Thoracic aorta (tissue), 2 donors: ENCODE results near the gene TP53I13. TPM values are rescaled to one million over a fixed set of nuclear protein-coding genes. Genes with fewer than 3 reads are reported as not detected.

Experiments
- ATAC-seq: fragments of 150-250 bp; one replicate; pipeline ENCODE4 v1.8.0; 2017; ENCODE audit warnings: low read depth; ENCODE audit not compliant: insufficient number of reproducible peaks, low FRiP score
- DNase-seq: peaks from one replicate; pipeline ENCODE4 v3.0.0-alpha.2; 2020; ENCODE audit warnings: low spot score
- H3K27ac ChIP-seq, 2 donors: fragments of 200-600 bp; sonication (generic); 1 replicate in 1 of 2; 2 replicates in 1 of 2; pipeline ENCODE4 v1.5.1; 2016; ENCODE audit warnings: mild to moderate bottlenecking in 2 of 2, moderate library complexity in 2 of 2
- H3K27me3 ChIP-seq: fragments of 200-600 bp; sonication (generic); replicated peaks from 2 replicates; pipeline ENCODE4 v1.6.0; 2016; ENCODE audit warnings: mild to moderate bottlenecking; ENCODE audit not compliant: insufficient read depth
- H3K36me3 ChIP-seq: fragments of 200-600 bp; sonication (generic); one replicate; pipeline ENCODE4 v1.5.1; 2016
- H3K4me1 ChIP-seq, 2 donors: fragments of 200-600 bp; sonication (generic); 1 replicate in 1 of 2; 2 replicates in 1 of 2; pipeline versions ENCODE4 v1.5.1 to v1.6.0; 2016; ENCODE audit warnings: low read depth in 2 of 2, mild to moderate bottlenecking in 1 of 2; ENCODE audit not compliant: control insufficient read depth in 1 of 2
- H3K4me3 ChIP-seq: fragments of 200-600 bp; sonication (generic); 2 replicates; pipeline ENCODE4 v1.5.1; 2016; ENCODE audit warnings: mild to moderate bottlenecking
- H3K9me3 ChIP-seq: fragments of 200-600 bp; sonication (generic); 2 replicates; pipeline ENCODE4 v1.5.1; 2016
- total RNA-seq, 2 donors: library from RNA; depleted of rRNA; stranded (reverse); fragments of >200 nt; gene quantifications; one replicate each; pipeline versions ENCODE4 v1.1.0 to v1.2.3, GENCODE V29; 2016
- TF ChIP-seq, protein P1 (sequence below): fragments of 200-600 bp; sonication (generic); IDR thresholded peaks from one replicate; pipeline ENCODE4 v1.5.1; 2019; ENCODE audit warnings: antibody characterized with exemption

The TP53I13 gene
- total RNA-seq, 2 donors from 2014 or later: 54.4 to 92.6 TPM

DNA sequence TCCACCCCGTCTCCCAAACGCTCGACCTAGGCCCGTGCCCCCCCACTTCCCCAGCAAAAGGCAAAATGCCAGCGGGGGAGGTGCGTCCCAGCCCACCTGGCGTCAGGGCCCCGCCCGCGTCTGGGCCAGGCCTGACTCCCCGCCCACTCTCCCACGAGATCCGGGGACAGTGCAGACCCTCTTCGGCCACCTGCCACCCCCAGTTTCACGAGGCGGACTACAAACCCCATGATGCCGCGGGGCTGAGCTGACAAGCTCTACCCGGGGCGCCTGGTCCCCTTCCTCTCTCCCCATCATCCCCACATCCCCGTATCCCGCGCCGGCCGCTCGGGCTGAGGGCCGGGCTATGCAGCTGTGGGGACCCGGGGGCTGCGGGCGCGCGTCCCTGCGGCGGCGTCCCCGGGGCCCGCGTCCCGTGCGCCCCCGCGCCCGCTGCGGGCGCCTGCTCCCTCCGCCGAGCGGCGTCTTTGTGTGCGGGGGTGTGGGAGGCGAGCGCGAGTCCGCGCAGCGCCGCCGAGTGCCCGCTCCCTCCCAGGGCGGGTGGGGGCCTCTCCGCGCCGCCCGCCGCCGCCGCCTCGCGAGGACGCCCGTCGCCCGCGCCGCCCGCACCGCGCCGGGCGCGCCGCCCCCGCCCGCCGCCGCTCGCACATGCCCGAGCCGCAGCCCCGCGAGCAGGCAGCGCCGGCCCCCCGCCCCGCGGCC lies 24.5 kb downstream of the TP53I13 start, which contains the start of gene ANKRD13B:
Gene ANKRD13B, plus strand, starts transcription at position 283 of the 702 bp plus-strand sequence. CDS start 490 bp downstream, outside the sequence.
- peak within 1 kb of the TSS; percentile 79 for H3K4me3 ChIP-seq
- peak within 1 kb of the TSS; percentile 67 to 84 for H3K27ac ChIP-seq
- H3K9me3 ChIP-seq: no peaks in the 10 kb centered on the region
- no peaks in the 10 kb centered on the region for H3K27me3 ChIP-seq
- no peak for DNase-seq
- TF ChIP-seq, protein P1, sequence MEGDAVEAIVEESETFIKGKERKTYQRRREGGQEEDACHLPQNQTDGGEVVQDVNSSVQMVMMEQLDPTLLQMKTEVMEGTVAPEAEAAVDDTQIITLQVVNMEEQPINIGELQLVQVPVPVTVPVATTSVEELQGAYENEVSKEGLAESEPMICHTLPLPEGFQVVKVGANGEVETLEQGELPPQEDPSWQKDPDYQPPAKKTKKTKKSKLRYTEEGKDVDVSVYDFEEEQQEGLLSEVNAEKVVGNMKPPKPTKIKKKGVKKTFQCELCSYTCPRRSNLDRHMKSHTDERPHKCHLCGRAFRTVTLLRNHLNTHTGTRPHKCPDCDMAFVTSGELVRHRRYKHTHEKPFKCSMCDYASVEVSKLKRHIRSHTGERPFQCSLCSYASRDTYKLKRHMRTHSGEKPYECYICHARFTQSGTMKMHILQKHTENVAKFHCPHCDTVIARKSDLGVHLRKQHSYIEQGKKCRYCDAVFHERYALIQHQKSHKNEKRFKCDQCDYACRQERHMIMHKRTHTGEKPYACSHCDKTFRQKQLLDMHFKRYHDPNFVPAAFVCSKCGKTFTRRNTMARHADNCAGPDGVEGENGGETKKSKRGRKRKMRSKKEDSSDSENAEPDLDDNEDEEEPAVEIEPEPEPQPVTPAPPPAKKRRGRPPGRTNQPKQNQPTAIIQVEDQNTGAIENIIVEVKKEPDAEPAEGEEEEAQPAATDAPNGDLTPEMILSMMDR: no peak
- H3K36me3 ChIP-seq: no peaks in the 10 kb centered on the region
- H3K4me1 ChIP-seq: peaks cover 36 to 55% of the 10 kb centered on the region in 2 donors
- ATAC-seq: no peak

DNA sequence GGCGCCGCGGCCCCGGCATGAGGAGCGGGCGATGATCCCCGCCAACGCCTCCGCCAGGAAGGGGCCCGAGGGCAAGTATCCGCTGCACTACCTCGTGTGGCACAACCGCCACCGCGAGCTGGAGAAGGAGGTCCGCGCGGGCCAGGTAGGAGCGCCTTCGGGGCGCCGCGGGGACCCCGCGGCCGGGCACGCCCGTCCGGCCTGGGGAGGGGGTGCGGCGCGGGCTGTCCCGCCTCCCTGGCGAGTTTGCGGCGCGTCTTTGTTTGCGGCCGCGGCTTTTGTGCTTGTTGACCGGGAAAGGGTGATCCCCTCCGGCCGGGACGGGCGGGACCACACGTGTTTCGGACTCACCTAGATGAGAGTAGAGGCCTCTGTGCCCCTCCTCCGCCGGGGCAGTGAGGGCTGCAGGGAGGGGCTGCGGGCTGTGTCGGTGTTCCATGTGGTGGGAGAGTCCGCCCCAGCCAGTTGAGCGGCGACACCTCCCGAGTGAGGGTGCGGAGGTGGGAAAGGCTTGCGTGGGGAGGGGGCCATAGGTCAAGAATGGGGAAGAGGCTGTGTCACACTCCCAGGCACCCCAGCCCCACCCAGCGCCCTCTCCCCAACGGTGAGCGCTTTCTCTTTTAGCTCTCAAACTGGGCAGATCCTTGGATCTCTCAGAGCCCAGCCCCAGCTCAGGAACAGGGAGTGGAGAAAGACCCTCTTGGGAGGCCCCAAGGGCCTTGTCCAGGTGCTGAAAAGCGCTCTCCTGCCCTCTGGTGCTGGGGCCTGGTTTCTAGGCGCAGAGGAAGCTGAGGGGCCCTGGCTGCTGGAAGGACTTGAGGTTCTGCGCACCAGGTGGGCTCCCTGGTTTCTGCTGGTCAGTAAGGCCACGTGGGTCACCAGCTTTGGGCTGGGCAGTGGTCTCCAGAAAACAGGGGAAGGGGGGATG lies 25.4 kb downstream of the TP53I13 start:
- DNase-seq: no peak
- H3K4me1 ChIP-seq: peaks cover 32 to 48% of the 10 kb centered on the region in 2 donors
- ATAC-seq: no peak
- no peaks in the 10 kb centered on the region for H3K36me3 ChIP-seq
- TF ChIP-seq, protein P1: no peak
- H3K4me3 ChIP-seq: peak overlapping the region; percentile 79
- H3K27me3 ChIP-seq: no peaks in the 10 kb centered on the region
- H3K9me3 ChIP-seq: no peaks in the 10 kb centered on the region
- H3K27ac ChIP-seq: no peak overlapping the region

- TF ChIP-seq, protein P1: no peak
- Histone ChIP-seq H3K36me3 (no peaks in the 10 kb centered on the region), H3K9me3 (no peaks in the 10 kb centered on the region), H3K27ac (no peak overlapping the region), H3K4me3 (no peak overlapping the region), H3K4me1 (peaks cover 32 to 48% of the 10 kb centered on the region in 2 donors), H3K27me3 (no peaks in the 10 kb centered on the region)
- ATAC-seq (no peak), DNase-seq (no peak)
These were observed 26.1 kb downstream of the TP53I13 start for GRCh38 chr17:29594519-29595090.

- H3K27ac ChIP-seq: no peak overlapping the region
- H3K4me1 ChIP-seq: peaks cover 25 to 40% of the 10 kb centered on the region in 2 donors
- H3K27me3 ChIP-seq: no peaks in the 10 kb centered on the region
- no peaks in the 10 kb centered on the region for H3K36me3 ChIP-seq
- no peak for ATAC-seq
- TF ChIP-seq, protein P1: no peak
- H3K9me3 ChIP-seq: no peaks in the 10 kb centered on the region
- no peak overlapping the region for H3K4me3 ChIP-seq
- DNase-seq: no peak
These were observed 26.8 kb downstream of the TP53I13 start for GRCh38 chr17:29595107-29595942.
